Heart left ventricle (tissue), 16 donors: ENCODE results near the gene C1QTNF12. TPM values are rescaled to one million over a fixed set of nuclear protein-coding genes. Genes with fewer than 3 reads are reported as not detected.

Experiments
- ATAC-seq, 4 donors: fragments of 200-7000 bp; cut with Tn5 transposase; one replicate each; pipeline ENCODE4 v1.9.1; 2020 to 2022; ENCODE audit warnings: moderate library complexity in 4 of 4, mild to moderate bottlenecking in 3 of 4, moderate number of reproducible peaks in 1 of 4
- DNase-seq, 5 donors: peaks; one replicate each; pipeline ENCODE4 v3.0.0-alpha.2; 2020
- H3K27ac ChIP-seq, 12 donors: fragments of 200-600 bp; sonication (generic) in 4 of 12; one replicate each; pipeline versions ENCODE4 v1.5.0 to v1.8.0; 2016 to 2022; ENCODE audit warnings: mild to moderate bottlenecking in 2 of 12
- H3K27me3 ChIP-seq, 9 donors: fragments of 200-600 bp; sonication (generic) in 2 of 9; one replicate each; pipeline versions ENCODE4 v1.5.1 to v1.8.0; 2016 to 2022; ENCODE audit warnings: mild to moderate bottlenecking in 3 of 9
- H3K36me3 ChIP-seq, 9 donors: fragments of 200-600 bp; sonication (generic) in 2 of 9; one replicate each; pipeline versions ENCODE4 v1.5.0 to v1.8.0; 2018 to 2022; ENCODE audit warnings: mild to moderate bottlenecking in 2 of 9
- H3K4me1 ChIP-seq, 12 donors: fragments of 200-600 bp; sonication (generic) in 4 of 12; one replicate each; pipeline versions ENCODE4 v1.5.0 to v1.8.0; 2016 to 2022; ENCODE audit warnings: mild to moderate bottlenecking in 3 of 12
- H3K4me3 ChIP-seq, 12 donors: fragments of 200-600 bp; sonication (generic) in 4 of 12; one replicate each; pipeline versions ENCODE4 v1.5.0 to v1.8.0; 2017 to 2022; ENCODE audit warnings: mild to moderate bottlenecking in 9 of 12, moderate library complexity in 4 of 12
- H3K9me3 ChIP-seq, 12 donors: fragments of 200-600 bp; sonication (generic) in 4 of 12; one replicate each; pipeline versions ENCODE4 v1.5.0 to v1.8.0; 2016 to 2022; ENCODE audit warnings: mild to moderate bottlenecking in 1 of 12
- CTCF ChIP-seq, 12 donors: fragments of 200-600 bp; sonication (generic) in 4 of 12; IDR thresholded peaks; one replicate each; pipeline versions ENCODE4 v1.5.0 to v1.8.0; 2018 to 2022; ENCODE audit warnings: antibody characterized with exemption in 12 of 12, mild to moderate bottlenecking in 5 of 12
- POLR2A ChIP-seq, 2 donors: fragments of 450-650 bp; IDR thresholded peaks; one replicate each; pipeline ENCODE4 v1.6.1; 2017; ENCODE audit warnings: antibody characterized with exemption in 2 of 2, mild to moderate bottlenecking in 2 of 2, moderate library complexity in 2 of 2
- WGBS, 4 donors: extraction: QIAGEN DNeasy Blood & Tissue Kit in 2 of 4; methylation state at CpG; one replicate each; pipeline versions ENCODE4 v1.1.5 to v1.1.7; 2013 to 2018; 5-methylcytosine and 5-hydroxymethylcytosine counted together
- intact Hi-C, 10 donors: fragments of 100-400 bp; cut with DNase I; formaldehyde crosslinking; loops; one replicate each; pipeline versions ENCODE4 v1.11.1 to v1.14.2; 2022
- polyA plus RNA-seq, 2 donors: library from polyadenylated mRNA; stranded (reverse); fragments of 200-250 nt; gene quantifications; one replicate each; pipeline ENCODE4 v1.2.3, GENCODE V29; 2013
- total RNA-seq, 9 donors: library from RNA; depleted of rRNA in 2 of 9; stranded (reverse); fragments of >200 nt in 2 of 9; fragmentation: NEBNext Ultra II Directional in 3 of 9; extraction: Animal tissue kit (Norgen Biotek cat#: 25700) in 3 of 9; gene quantifications; one replicate each; pipeline versions ENCODE4 v1.1.0 to v1.2.4, GENCODE V29; 2016 to 2023
- donor health status: ischemic (EF 13 %, LVEDD 7.1; RV severe dilation, severe dysfunction).
- donor health status: healthy with polysubstance abuse.
- donor health status: DM: no; HTN: yes; CAD: no.
- donor health status: DM: no; HTN: no; CAD: no.
- donor health status: ischemic (EF 25% LVEDD 6.9; RV normal size, moderate dysfunction).
- donor health status: ischemic (EF 25% LVEDD 5.7; RV mildly dilated, moderate dysfunction).
- donor health status: healthy.
- donor health status: DM: yes; HTN: yes; CAD: no.
- donor health status: ischemic (EF 35%, LVEDD 5.7; RV mildly dilated, moderate dysfunction).
- donor health status: nonischemic (EF 11% LVEDD 7.7; RV severe dilation, severe dysfunction).
- donor health status: DM: yes; HTN: yes; CAD: no.
- donor health status: PGD.
- donor health status: ischemic (EF 29% LVEDD 5.4; RV normal size, mild dysfunction).
- donor health status: nonischemic (EF 23%, LVEDD 6.1; RV moderate dilation, normal function).

The C1QTNF12 gene
- total and polyA plus RNA-seq, 11 donors, result 0.72 to 3.5 (median 0.85) TPM; not detected in 2

- ATAC-seq, result no peak
- H3K36me3 ChIP-seq, result peaks cover 0 to 96% (median 84%) of the 10 kb centered on the region in 9 donors
- WGBS, 4 donors, result 95 to 97% (median 96%) methylated on average over 14 to 15 of the region's 15 CpGs
- intact Hi-C loops, result loop anchor here in 1 of 10 donors (10.0 kb wide), 1 partner anchor 99 kb away; no protein-coding TSS in a partner anchor
- H3K4me1 ChIP-seq, result peaks cover 0 to 27% (median 0%) of the 10 kb centered on the region in 12 donors
- TF ChIP-seq CTCF (IDR thresholded peaks at IDR 0.05), result no peak
- H3K27me3 ChIP-seq, result no peaks in the 10 kb centered on the region
- no peak for DNase-seq
- H3K4me3 ChIP-seq, result no peak overlapping the region
- H3K9me3 ChIP-seq, result no peaks in the 10 kb centered on the region
- no peak overlapping the region for H3K27ac ChIP-seq
These were observed 23.2 kb downstream of the C1QTNF12 start for GRCh38 chr1:1223321-1223720.

- peaks cover 0 to 96% (median 84%) of the 10 kb centered on the region in 9 donors for H3K36me3 ChIP-seq
- TF ChIP-seq POLR2A (IDR thresholded peaks at IDR 0.05), result no peak
- H3K4me1 ChIP-seq, result peaks cover 0 to 21% (median 0%) of the 10 kb centered on the region in 12 donors
- intact Hi-C loops, result loop anchor here in 1 of 10 donors (10.0 kb wide), 1 partner anchor 98 kb away; no protein-coding TSS in a partner anchor
- DNase-seq (no peak), ATAC-seq (no peak)
- no peaks in the 10 kb centered on the region for H3K9me3 ChIP-seq
- H3K27ac ChIP-seq, result no peak overlapping the region
- no peak overlapping the region for H3K4me3 ChIP-seq
- H3K27me3 ChIP-seq, result no peaks in the 10 kb centered on the region
- 92 to 96% (median 93%) methylated on average over 39 to 44 of the region's 44 CpGs for WGBS, 4 donors
These were observed 23.8 kb downstream of the C1QTNF12 start for GRCh38 chr1:1222575-1223225.

- Histone ChIP-seq H3K4me3 (no peak overlapping the region), H3K27ac (no peak overlapping the region), H3K36me3 (peaks cover 0 to 96% (median 84%) of the 10 kb centered on the region in 9 donors), H3K27me3 (no peaks in the 10 kb centered on the region), H3K4me1 (peaks cover 0 to 22% (median 0%) of the 10 kb centered on the region in 12 donors), H3K9me3 (no peaks in the 10 kb centered on the region)
- intact Hi-C loops, result loop anchor here in 1 of 10 donors (10.0 kb wide), 1 partner anchor 97 kb away; no protein-coding TSS in a partner anchor
- WGBS, 4 donors, result 84 to 89% (median 86%) methylated on average over 21 to 30 of the region's 30 CpGs
- no peak for DNase-seq
- ATAC-seq, result no peak
- TF ChIP-seq CTCF (IDR thresholded peaks at IDR 0.05) (no peak), POLR2A (IDR thresholded peaks at IDR 0.05) (no peak)
These were observed 24.5 kb downstream of the C1QTNF12 start for GRCh38 chr1:1221887-1222574.

GRCh38 chr1:1220197-1220596 lies 26.3 kb downstream of the C1QTNF12 start:
- no peak overlapping the region for H3K27ac ChIP-seq
- no peak overlapping the region for H3K4me3 ChIP-seq
- H3K4me1 ChIP-seq, result peaks cover 0 to 26% (median 13%) of the 10 kb centered on the region in 12 donors
- H3K36me3 ChIP-seq, result peaks cover 0 to 94% (median 79%) of the 10 kb centered on the region in 9 donors
- intact Hi-C loops, result loop anchor here in 1 of 10 donors (10.0 kb wide), 1 partner anchor 95 kb away; no protein-coding TSS in a partner anchor
- no peaks in the 10 kb centered on the region for H3K9me3 ChIP-seq
- H3K27me3 ChIP-seq, result no peaks in the 10 kb centered on the region
- ATAC-seq (no peak), DNase-seq (no peak)
- 86 to 90% (median 88%) methylated on average over 20 to 24 of the region's 24 CpGs for WGBS, 4 donors
- TF ChIP-seq CTCF (IDR thresholded peaks at IDR 0.05), result no peak
- no peak for TF ChIP-seq POLR2A (IDR thresholded peaks at IDR 0.05)
